Measurements from ENCODE around the gene ITIH1.

- TF ChIP-seq POLR2A (IDR thresholded peaks at IDR 0.05) (no peak), CTCF (IDR thresholded peaks at IDR 0.05) (no peak)
Observed at GRCh38 chr3:52822363-52822762, 45.0 kb downstream of the ITIH1 start.

All from right lobe of liver (tissue), 4 donors.